Uterus (tissue), 4 donors: ENCODE data around the gene TOR1A. TPM values are rescaled to one million over a fixed set of nuclear protein-coding genes. Genes with fewer than 3 reads are reported as not detected.

ENCODE experiments used
- DNase-seq, 2 donors: peaks; one replicate each; pipeline ENCODE4 v3.0.0-alpha.2; 2019 to 2020
- H3K27ac ChIP-seq, 2 donors: fragments of 200-600 bp; sonication (generic); 1 replicate in 1 of 2; 2 replicates in 1 of 2; pipeline ENCODE4 v1.5.1; 2016 to 2018
- H3K27me3 ChIP-seq, 2 donors: fragments of 200-600 bp; sonication (generic); one replicate each; pipeline ENCODE4 v1.5.1; 2018 to 2019; ENCODE audit warnings: control low read depth in 1 of 2
- H3K36me3 ChIP-seq, 2 donors: fragments of 200-600 bp; sonication (generic); one replicate each; pipeline ENCODE4 v1.5.1; 2019; ENCODE audit warnings: control low read depth in 1 of 2
- H3K4me1 ChIP-seq, 2 donors: fragments of 200-600 bp; sonication (generic); one replicate each; pipeline ENCODE4 v1.5.1; 2018 to 2019; ENCODE audit warnings: control low read depth in 1 of 2
- H3K4me3 ChIP-seq, 2 donors: fragments of 200-600 bp; sonication (generic); 1 replicate in 1 of 2; 2 replicates in 1 of 2; pipeline ENCODE4 v1.5.1; 2018 to 2019; ENCODE audit warnings: mild to moderate bottlenecking in 1 of 2
- H3K9me3 ChIP-seq, 2 donors: fragments of 200-600 bp; sonication (generic); one replicate each; pipeline ENCODE4 v1.5.1; 2019; ENCODE audit warnings: control low read depth in 1 of 2
- CTCF ChIP-seq, 4 experiments: fragments of 200-600 bp in 2 of 4; fragments of 450-650 bp in 2 of 4; sonication (generic) in 2 of 4; IDR thresholded peaks; one replicate each; pipeline ENCODE4 v1.5.1; 2016 to 2019; ENCODE audit warnings: antibody characterized with exemption in 4 of 4, mild to moderate bottlenecking in 2 of 4, moderate library complexity in 1 of 4
- POLR2A ChIP-seq, 2 donors: fragments of 450-650 bp; IDR thresholded peaks; one replicate each; pipeline ENCODE4 v1.6.1; 2016; ENCODE audit warnings: antibody characterized with exemption in 2 of 2, mild to moderate bottlenecking in 1 of 2, moderate library complexity in 1 of 2
- intact Hi-C: fragments of 100-400 bp; cut with DNase I; formaldehyde crosslinking; loops from one replicate; pipeline ENCODE4 v1.15.1; 2023; ENCODE audit warnings: low total_unique reads
- total RNA-seq, 4 donors: library from RNA; depleted of rRNA in 3 of 4; stranded (reverse); fragments of >200 nt in 3 of 4; gene quantifications; one replicate each; pipeline versions ENCODE4 v1.1.0 to v1.2.4, GENCODE V29; 2014 to 2023
- donor health status: DM: yes; HTN: yes; CAD: no.

The TOR1A gene
- total RNA-seq, 4 donors from 2014 or later: 13.1 to 40.3 (median 33.0) TPM

GRCh38 chr9:129858167-129858962 lies 34.4 kb upstream of the TOR1A start:
- intact Hi-C loops: no loop called here
- Histone ChIP-seq H3K9me3 (no peaks in the 10 kb centered on the region), H3K27ac (no peak overlapping the region), H3K4me1 (no peaks in the 10 kb centered on the region), H3K4me3 (no peak overlapping the region), H3K27me3 (no peaks in the 10 kb centered on the region), H3K36me3 (no peaks in the 10 kb centered on the region)
- TF ChIP-seq CTCF (IDR thresholded peaks at IDR 0.05): no peak
- TF ChIP-seq POLR2A (IDR thresholded peaks at IDR 0.05): no peak
- DNase-seq: no peak

- H3K27ac ChIP-seq: no peak overlapping the region
- no peaks in the 10 kb centered on the region for H3K9me3 ChIP-seq
- H3K4me3 ChIP-seq: no peak overlapping the region
- TF ChIP-seq POLR2A (IDR thresholded peaks at IDR 0.05) (no peak), CTCF (IDR thresholded peaks at IDR 0.05) (no peak)
- H3K4me1 ChIP-seq: no peaks in the 10 kb centered on the region
- H3K36me3 ChIP-seq: no peaks in the 10 kb centered on the region
- DNase-seq: no peak
- intact Hi-C loops: no loop called here
- H3K27me3 ChIP-seq: no peaks in the 10 kb centered on the region
These were observed 33.3 kb upstream of the TOR1A start for GRCh38 chr9:129857207-129857606.

- intact Hi-C loops: no loop called here
- Histone ChIP-seq H3K9me3 (no peaks in the 10 kb centered on the region), H3K36me3 (no peaks in the 10 kb centered on the region), H3K27me3 (no peaks in the 10 kb centered on the region), H3K4me3 (no peak overlapping the region), H3K4me1 (no peaks in the 10 kb centered on the region), H3K27ac (no peak overlapping the region)
- TF ChIP-seq POLR2A (IDR thresholded peaks at IDR 0.05): no peak
- TF ChIP-seq CTCF (IDR thresholded peaks at IDR 0.05): no peak
- no peak for DNase-seq
These were observed 30.7 kb upstream of the TOR1A start for GRCh38 chr9:129854588-129855110.

- no peaks in the 10 kb centered on the region for H3K36me3 ChIP-seq
- intact Hi-C loops: no loop called here
These were observed 29.7 kb upstream of the TOR1A start for GRCh38 chr9:129853614-129854013.

More at GRCh38 chr9:129853614-129854013, 29.7 kb upstream of the TOR1A start:
- Histone ChIP-seq H3K4me3 (no peak overlapping the region), H3K9me3 (no peaks in the 10 kb centered on the region), H3K27ac (no peak overlapping the region), H3K4me1 (no peaks in the 10 kb centered on the region), H3K27me3 (no peaks in the 10 kb centered on the region)
- DNase-seq: no peak
- TF ChIP-seq CTCF (IDR thresholded peaks at IDR 0.05) (no peak), POLR2A (IDR thresholded peaks at IDR 0.05) (no peak)
